ENCODE data around the gene TEX22.

GRCh38 chr14:105424861-105425260 is 26.5 kb downstream of the TEX22 start:
- TF ChIP-seq CTCF (conservative IDR thresholded peaks at IDR 0.05 in 1 of 2, IDR thresholded peaks at IDR 0.05 in 1 of 2; ENCODE audit: extremely low read depth in 1 of 2, insufficient read depth in 1 of 2, low read depth in 1 of 2, low read length in 2 of 2) (no peak), EZH2 (IDR thresholded peaks at IDR 0.05; ENCODE audit: borderline replicate concordance, low read length) (no peak)

Data from mammary epithelial cell (primary cell).